ENCODE measurements around the gene PTDSS2. TPM values are rescaled to one million over a fixed set of nuclear protein-coding genes. Genes with fewer than 3 reads are reported as not detected.
A peak's percentile ranks its signal among the peaks of the same experiment; 100 is the strongest.

The PTDSS2 gene
- total RNA-seq, 1 donor from 2014 or later = 47.3 TPM

GRCh38 chr11:447923-448731 is 2.0 kb upstream of the PTDSS2 start:
- no peaks in the 10 kb centered on the region for H3K9me3 ChIP-seq (ENCODE audit: insufficient read depth, low read depth, low read length)
- H3K27ac ChIP-seq (ENCODE audit: low read depth, low read length) = peak overlapping the region; percentile 79
- H4K20me1 ChIP-seq (ENCODE audit: insufficient read depth, low read length) = peaks cover 22% of the 10 kb centered on the region
- H3K4me1 ChIP-seq (ENCODE audit: insufficient read depth, low read length) = peaks cover 12% of the 10 kb centered on the region
- TF ChIP-seq EZH2 (IDR thresholded peaks at IDR 0.05; ENCODE audit: insufficient read depth, low read length) = no peak
- TF ChIP-seq CTCF (IDR thresholded peaks at IDR 0.05; ENCODE audit: insufficient read depth, low read depth, low read length) = peak; percentile 67
- Mint-ChIP-seq H3K4me3 (ENCODE audit: unreplicated experiment) (peak overlapping the region; percentile 86), H3K9me3 (ENCODE audit: unreplicated experiment) (no peaks in the 10 kb centered on the region), H3K27ac (ENCODE audit: unreplicated experiment) (peak overlapping the region; percentile 78), H3K36me3 (ENCODE audit: low read depth, unreplicated experiment) (peaks cover 6% of the 10 kb centered on the region), H3K4me1 (ENCODE audit: low read depth, unreplicated experiment) (peaks cover 10% of the 10 kb centered on the region), H3K27me3 (ENCODE audit: low read depth, unreplicated experiment) (no peaks in the 10 kb centered on the region)
- peaks cover 3% of the 10 kb centered on the region for H3K36me3 ChIP-seq (ENCODE audit: insufficient read depth, low read length)
- DNase-seq (ENCODE audit: low read depth) (peak; percentile 64), FAIRE-seq (no peak)
- peak overlapping the region; percentile 58 for H3K4me3 ChIP-seq (ENCODE audit: insufficient read depth, low read depth, low read length)
- peak overlapping the region; percentile 79 for H3K4me2 ChIP-seq (ENCODE audit: low read length)
- no peaks in the 10 kb centered on the region for H3K27me3 ChIP-seq (ENCODE audit: insufficient read depth, low read length)
- H3K9ac ChIP-seq (ENCODE audit: low read length) = peak overlapping the region; percentile 73
- H2AFZ ChIP-seq (ENCODE audit: low read depth, low read length) = peak overlapping the region; percentile 77
- H3K79me2 ChIP-seq (ENCODE audit: insufficient read depth, low read length) = peaks cover 34% of the 10 kb centered on the region

GRCh38 chr11:450809-451451 is 851 bp downstream of the PTDSS2 start:
- TF ChIP-seq CTCF (IDR thresholded peaks at IDR 0.05; ENCODE audit: insufficient read depth, low read depth, low read length) = no peak
- TF ChIP-seq EZH2 (IDR thresholded peaks at IDR 0.05; ENCODE audit: insufficient read depth, low read length) = no peak
- peaks cover 8% of the 10 kb centered on the region for H3K4me1 ChIP-seq (ENCODE audit: insufficient read depth, low read length)
- H3K9ac ChIP-seq (ENCODE audit: low read length) = peak overlapping the region; percentile 86
- H3K9me3 ChIP-seq (ENCODE audit: insufficient read depth, low read depth, low read length) = no peaks in the 10 kb centered on the region
- DNase-seq (ENCODE audit: low read depth) (peak; percentile 45), FAIRE-seq (peak; percentile 52)
- H3K79me2 ChIP-seq (ENCODE audit: insufficient read depth, low read length) = peaks cover 60% of the 10 kb centered on the region
- peak overlapping the region; percentile 84 for H3K4me3 ChIP-seq (ENCODE audit: insufficient read depth, low read depth, low read length)
- Mint-ChIP-seq H3K4me1 (ENCODE audit: low read depth, unreplicated experiment) (peaks cover 7% of the 10 kb centered on the region), H3K27me3 (ENCODE audit: low read depth, unreplicated experiment) (no peaks in the 10 kb centered on the region), H3K36me3 (ENCODE audit: low read depth, unreplicated experiment) (peaks cover 16% of the 10 kb centered on the region), H3K9me3 (ENCODE audit: unreplicated experiment) (peaks cover 2% of the 10 kb centered on the region), H3K4me3 (ENCODE audit: unreplicated experiment) (peak overlapping the region; percentile 96), H3K27ac (ENCODE audit: unreplicated experiment) (peak overlapping the region; percentile 95)
- peak overlapping the region; percentile 36 for H3K27ac ChIP-seq (ENCODE audit: low read depth, low read length)
- H3K4me2 ChIP-seq (ENCODE audit: low read length) = peak overlapping the region; percentile 100
- peaks cover 46% of the 10 kb centered on the region for H4K20me1 ChIP-seq (ENCODE audit: insufficient read depth, low read length)
- no peaks in the 10 kb centered on the region for H3K27me3 ChIP-seq (ENCODE audit: insufficient read depth, low read length)
- H3K36me3 ChIP-seq (ENCODE audit: insufficient read depth, low read length) = peaks cover 7% of the 10 kb centered on the region
- H2AFZ ChIP-seq (ENCODE audit: low read depth, low read length) = peak overlapping the region; percentile 88

Data from astrocyte (in vitro differentiated cells and primary cell).